Stomach (tissue), 9 donors: ENCODE data around the gene PCLAF. TPM values are rescaled to one million over a fixed set of nuclear protein-coding genes. Genes with fewer than 3 reads are reported as not detected.
"Not testable (repeated sequence)": the region's sequence is repeated elsewhere in the genome, so short reads cannot be mapped to it uniquely, and the experiment has no call there.

Experiments
- DNase-seq, 2 donors: peaks; one replicate each; pipeline versions ENCODE4 v3.0.0 to v3.0.0-alpha.2; 2013 to 2019
- H3K27ac ChIP-seq, 5 donors: fragments of 200-600 bp in 4 of 5; sonication (generic) in 4 of 5; one replicate each; pipeline ENCODE4 v1.5.1; 2013 to 2019; ENCODE audit warnings: mild to moderate bottlenecking in 1 of 5, moderate library complexity in 1 of 5
- H3K27me3 ChIP-seq, 3 donors: fragments of 200-600 bp; sonication (generic); one replicate each; pipeline ENCODE4 v1.5.1; 2017 to 2019; ENCODE audit warnings: mixed run types in 1 of 3
- H3K36me3 ChIP-seq, 4 donors: fragments of 200-600 bp; sonication (generic); 1 replicate in 3 of 4; 2 replicates in 1 of 4; pipeline ENCODE4 v1.5.1; 2016 to 2019
- H3K4me1 ChIP-seq, 4 donors: fragments of 200-600 bp; sonication (generic); one replicate each; pipeline ENCODE4 v1.5.1; 2016 to 2019
- H3K4me3 ChIP-seq, 4 donors: fragments of 200-600 bp; sonication (generic) in 3 of 4; one replicate each; pipeline ENCODE4 v1.5.1; 2016 to 2019; ENCODE audit warnings: mild to moderate bottlenecking in 1 of 4
- H3K9me3 ChIP-seq, 4 donors: fragments of 200-600 bp; sonication (generic); one replicate each; pipeline ENCODE4 v1.5.1; 2016 to 2019
- EP300 ChIP-seq: sonication (generic); formaldehyde crosslinking; IDR thresholded peaks from one replicate; pipeline ENCODE4 v1.6.1; 2017; ENCODE audit warnings: antibody characterized with exemption
- POLR2A ChIP-seq, 4 donors: fragments of 450-650 bp; IDR thresholded peaks; one replicate each; pipeline ENCODE4 v1.6.1; 2016; ENCODE audit warnings: antibody characterized with exemption in 4 of 4, control low read depth in 2 of 4, mild to moderate bottlenecking in 1 of 4, moderate library complexity in 1 of 4
- POLR2AphosphoS5 ChIP-seq, 3 donors: sonication (generic); formaldehyde crosslinking; IDR thresholded peaks; one replicate each; pipeline ENCODE4 v1.6.1; 2016; ENCODE audit warnings: antibody characterized with exemption in 3 of 3
- WGBS, 5 donors: extraction: QIAGEN DNeasy Blood & Tissue Kit in 3 of 5; methylation state at CpG; one replicate each; pipeline versions ENCODE4 v1.1.5 to v1.1.7; 2013 to 2018; 5-methylcytosine and 5-hydroxymethylcytosine counted together
- intact Hi-C: fragments of 100-400 bp; cut with DNase I; formaldehyde crosslinking; loops from one replicate; pipeline ENCODE4 v1.15.1; 2023; ENCODE audit warnings: low total_unique reads
- polyA plus RNA-seq, 3 donors: library from polyadenylated mRNA; stranded (reverse); fragments of 200-250 nt; gene quantifications; one replicate each; pipeline ENCODE4 v1.2.3, GENCODE V29; 2013
- total RNA-seq, 5 donors: library from RNA; depleted of rRNA; stranded (reverse); fragments of >200 nt; gene quantifications; one replicate each; pipeline versions ENCODE4 v1.1.0 to v1.2.3, GENCODE V29; 2014 to 2016
- TF ChIP-seq, protein P1 (sequence below), 7 experiments: fragments of 450-650 bp in 4 of 7; fragments of 200-600 bp in 3 of 7; sonication (generic) in 3 of 7; IDR thresholded peaks; one replicate each; pipeline ENCODE4 v1.5.1; 2016 to 2019; ENCODE audit warnings: antibody characterized with exemption in 7 of 7, control low read depth in 2 of 7, mild to moderate bottlenecking in 1 of 7
- donor health status: healthy with polysubstance abuse.
- donor health status: Bipolar disorder and iron deficiency.
- donor health status: healthy.

Gene PCLAF
- total and polyA plus RNA-seq, 8 donors: 1.3 to 32.5 (median 18.6) TPM; not detected in 3

DNA sequence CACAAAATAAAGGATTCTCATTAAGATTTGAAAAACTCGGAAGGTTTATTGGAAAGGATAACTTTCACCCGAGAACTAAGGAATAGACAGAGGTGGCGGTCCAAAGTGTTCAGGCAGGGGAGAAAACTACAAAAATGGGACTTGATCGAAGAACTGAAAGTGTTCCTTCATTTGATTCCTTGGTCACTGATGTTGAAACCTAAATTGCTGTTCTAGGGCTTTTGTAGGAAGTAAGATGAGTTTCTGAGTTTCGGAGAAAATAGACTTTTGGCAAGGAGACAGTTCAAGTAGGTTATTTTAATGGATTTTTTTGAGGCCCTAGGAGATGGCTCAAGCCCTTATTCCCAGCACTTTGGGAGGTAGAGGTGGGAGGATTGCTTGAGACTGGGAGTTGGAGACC, 7.8 kb upstream of the PCLAF start:
- DNase-seq: no peak
- intact Hi-C loops: no loop called here
- Histone ChIP-seq H3K4me1 (peaks cover 9 to 26% (median 20%) of the 10 kb centered on the region in 4 donors), H3K4me3 (peak overlapping the region in 2 of 4 donors; percentile 71 to 86), H3K9me3 (no peaks in the 10 kb centered on the region), H3K36me3 (peaks cover 0 to 27% (median 19%) of the 10 kb centered on the region in 4 donors), H3K27ac (no peak overlapping the region), H3K27me3 (no peaks in the 10 kb centered on the region)
- TF ChIP-seq POLR2AphosphoS5 (IDR thresholded peaks at IDR 0.05): no peak
- TF ChIP-seq, protein P1, sequence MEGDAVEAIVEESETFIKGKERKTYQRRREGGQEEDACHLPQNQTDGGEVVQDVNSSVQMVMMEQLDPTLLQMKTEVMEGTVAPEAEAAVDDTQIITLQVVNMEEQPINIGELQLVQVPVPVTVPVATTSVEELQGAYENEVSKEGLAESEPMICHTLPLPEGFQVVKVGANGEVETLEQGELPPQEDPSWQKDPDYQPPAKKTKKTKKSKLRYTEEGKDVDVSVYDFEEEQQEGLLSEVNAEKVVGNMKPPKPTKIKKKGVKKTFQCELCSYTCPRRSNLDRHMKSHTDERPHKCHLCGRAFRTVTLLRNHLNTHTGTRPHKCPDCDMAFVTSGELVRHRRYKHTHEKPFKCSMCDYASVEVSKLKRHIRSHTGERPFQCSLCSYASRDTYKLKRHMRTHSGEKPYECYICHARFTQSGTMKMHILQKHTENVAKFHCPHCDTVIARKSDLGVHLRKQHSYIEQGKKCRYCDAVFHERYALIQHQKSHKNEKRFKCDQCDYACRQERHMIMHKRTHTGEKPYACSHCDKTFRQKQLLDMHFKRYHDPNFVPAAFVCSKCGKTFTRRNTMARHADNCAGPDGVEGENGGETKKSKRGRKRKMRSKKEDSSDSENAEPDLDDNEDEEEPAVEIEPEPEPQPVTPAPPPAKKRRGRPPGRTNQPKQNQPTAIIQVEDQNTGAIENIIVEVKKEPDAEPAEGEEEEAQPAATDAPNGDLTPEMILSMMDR (IDR thresholded peaks at IDR 0.05): no peak
- TF ChIP-seq EP300: no peak
- TF ChIP-seq POLR2A (IDR thresholded peaks at IDR 0.05): no peak
- 89 to 93% (median 91%) methylated on average over 5 of the region's 5 CpGs for WGBS, 5 donors

DNA sequence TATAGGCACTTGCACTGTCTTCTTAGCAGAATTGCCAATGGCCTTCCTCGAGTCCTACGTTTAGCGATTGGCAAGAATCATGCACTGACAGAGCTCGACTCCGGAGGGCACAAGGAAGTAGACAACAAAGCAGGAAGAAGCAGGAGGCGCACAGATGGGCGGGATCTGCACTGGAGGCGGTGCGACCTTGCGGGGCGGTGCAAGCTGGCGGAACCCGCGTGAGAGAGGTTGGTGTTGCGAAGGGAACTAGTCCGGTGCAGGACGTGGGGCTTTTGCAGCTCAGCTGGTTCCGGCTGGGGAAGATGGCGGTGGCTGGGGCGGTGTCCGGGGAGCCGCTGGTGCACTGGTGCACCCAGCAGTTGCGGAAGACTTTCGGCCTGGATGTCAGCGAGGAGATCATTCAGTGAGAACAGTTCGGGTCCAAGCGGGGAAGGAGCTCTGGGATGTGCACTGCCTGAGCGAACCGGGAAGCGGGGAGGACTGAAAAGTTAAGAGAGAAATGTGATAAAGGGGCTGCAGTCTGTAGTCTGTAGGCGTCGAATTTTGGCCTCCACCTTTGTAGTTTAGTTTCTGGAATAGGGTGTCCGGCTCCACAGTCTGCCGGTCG, 6.4 kb upstream of the PCLAF start, which contains the start of gene TRIP4:
Gene TRIP4 (plus strand): TSS at position 275 of the 607 bp plus-strand sequence. CDS start 28 bp downstream, at position 303.
- intact Hi-C loops: no loop called here
- TF ChIP-seq POLR2AphosphoS5 (IDR thresholded peaks at IDR 0.05) (peak; percentile 82 to 99 (median 89)), EP300 (no peak), POLR2A (IDR thresholded peaks at IDR 0.05) (peak in 1 of 4 donors; percentile 42)
- TF ChIP-seq, protein P1 (IDR thresholded peaks at IDR 0.05): no peak

DNA sequence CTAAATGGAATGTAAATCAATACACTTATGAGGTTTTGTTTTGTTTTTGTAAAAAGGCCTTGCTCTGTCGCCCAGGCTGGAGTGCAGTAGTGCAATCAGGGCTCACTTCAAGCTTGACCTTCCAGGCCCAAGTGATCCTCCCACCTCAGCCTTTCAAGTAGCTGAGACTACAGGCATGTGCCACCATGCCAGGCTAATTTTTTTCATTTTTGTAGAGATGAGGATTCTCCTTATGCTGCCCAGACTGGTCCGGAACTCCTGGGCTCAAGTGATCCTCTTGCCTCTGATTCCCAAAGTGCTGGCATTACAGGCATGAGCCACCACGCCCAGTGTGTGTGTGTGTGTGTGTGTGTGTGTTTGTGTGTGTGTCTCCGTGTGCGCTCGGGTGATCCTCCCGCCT, 5.0 kb upstream of the PCLAF start:
- intact Hi-C loops: no loop called here
- peaks cover 0 to 7% (median 2%) of the 10 kb centered on the region in 4 donors for H3K36me3 ChIP-seq
- no peak for DNase-seq
- TF ChIP-seq, protein P1 (IDR thresholded peaks at IDR 0.05): no peak
- TF ChIP-seq POLR2A (IDR thresholded peaks at IDR 0.05) (no peak), EP300 (no peak), POLR2AphosphoS5 (IDR thresholded peaks at IDR 0.05) (no peak)
- H3K4me3 ChIP-seq: no peak overlapping the region
- H3K4me1 ChIP-seq: peaks cover 9 to 33% (median 25%) of the 10 kb centered on the region in 4 donors
- H3K27ac ChIP-seq: no peak overlapping the region
- WGBS, 5 donors: 91 to 96% (median 94%) methylated on average over 7 of the region's 7 CpGs
- no peaks in the 10 kb centered on the region for H3K27me3 ChIP-seq
- no peaks in the 10 kb centered on the region for H3K9me3 ChIP-seq

More for the DNA sequence above, 6.4 kb upstream of the PCLAF start, which contains the start of gene TRIP4:
- peak; percentile 96 to 98 for DNase-seq
- Histone ChIP-seq H3K27ac (peak within 1 kb of the TSS; percentile 47 to 85 (median 81)), H3K9me3 (no peaks in the 10 kb centered on the region), H3K36me3 (peaks cover 0 to 14% (median 10%) of the 10 kb centered on the region in 4 donors), H3K4me3 (peak within 1 kb of the TSS; percentile 67 to 86 (median 78)), H3K27me3 (no peaks in the 10 kb centered on the region), H3K4me1 (peaks cover 9 to 26% (median 20%) of the 10 kb centered on the region in 4 donors)
- 0 to 1% (median 0%) methylated on average over 33 to 35 of the region's 35 CpGs for WGBS, 5 donors

DNA sequence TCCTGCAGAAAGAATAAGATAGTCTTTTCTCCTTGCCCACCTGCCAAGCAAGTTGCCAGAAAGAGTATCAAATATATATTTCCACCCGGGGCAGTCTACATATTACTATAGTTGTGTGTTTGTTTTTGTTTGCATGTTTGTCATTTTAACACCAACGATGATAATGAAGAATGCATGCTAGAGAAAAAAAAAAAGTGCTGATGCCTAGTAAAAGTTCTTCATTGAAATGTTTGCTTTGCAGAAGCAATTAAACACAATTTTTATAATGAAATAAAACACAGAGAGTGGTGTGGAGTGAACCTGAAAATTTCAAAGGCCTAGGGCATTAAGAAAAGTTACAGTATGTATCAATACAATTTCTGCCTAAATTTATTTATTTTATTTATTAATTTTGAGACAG, 2.5 kb upstream of the PCLAF start:
- H3K4me1 ChIP-seq: peaks cover 14 to 44% (median 24%) of the 10 kb centered on the region in 4 donors
- intact Hi-C loops: no loop called here
- H3K9me3 ChIP-seq: no peaks in the 10 kb centered on the region
- H3K27me3 ChIP-seq: no peaks in the 10 kb centered on the region
- H3K36me3 ChIP-seq: no peaks in the 10 kb centered on the region
- DNase-seq: no peak
- H3K4me3 ChIP-seq: no peak overlapping the region
- WGBS, 5 donors: 81 to 86% (median 84%) methylated on average over 2 of the region's 2 CpGs
- TF ChIP-seq EP300: no peak
- TF ChIP-seq, protein P1 (IDR thresholded peaks at IDR 0.05): no peak
- TF ChIP-seq POLR2A (IDR thresholded peaks at IDR 0.05): no peak
- no peak for TF ChIP-seq POLR2AphosphoS5 (IDR thresholded peaks at IDR 0.05)
- no peak overlapping the region for H3K27ac ChIP-seq

DNA sequence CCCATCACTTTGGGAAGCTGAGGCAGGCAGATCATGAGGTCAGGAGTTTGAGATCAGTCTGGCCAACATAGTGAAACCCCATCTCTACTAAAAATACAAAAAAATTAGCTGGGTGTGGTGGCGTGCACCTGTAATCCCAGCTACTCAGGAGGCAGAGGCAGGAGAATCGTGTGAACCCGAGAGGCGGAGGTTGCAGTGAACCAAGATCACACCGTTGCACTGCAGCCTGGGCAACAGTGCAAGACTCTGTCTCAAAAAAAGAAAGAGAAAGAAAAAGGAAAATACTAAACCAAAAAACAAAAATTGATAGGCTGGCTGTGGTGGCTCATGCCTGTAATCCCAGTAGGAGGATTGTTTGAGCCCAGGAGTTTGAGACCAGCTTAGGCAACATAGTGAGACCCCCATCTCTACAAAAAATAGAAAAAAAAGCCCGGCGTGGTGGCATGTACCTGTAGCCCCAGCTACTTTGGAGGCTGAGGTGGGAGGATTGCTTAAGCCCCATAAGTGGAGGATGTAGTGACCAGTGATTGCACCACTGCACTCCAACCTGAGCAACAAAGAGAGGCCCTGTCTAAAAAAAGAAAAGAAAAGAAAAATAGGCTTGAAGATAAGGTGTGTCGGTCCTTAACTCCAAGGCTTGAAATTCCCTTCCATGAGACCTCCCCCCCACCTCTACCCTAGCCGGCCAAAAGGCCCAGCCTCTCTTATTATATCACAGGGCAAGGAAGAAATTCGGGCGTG, 941 bp downstream of the PCLAF start:
- intact Hi-C loops, H3K27me3 ChIP-seq, H3K9me3 ChIP-seq, H3K36me3 ChIP-seq, DNase-seq, H3K27ac ChIP-seq: not testable (repeated sequence)
- peak overlapping the region; percentile 47 to 72 (median 60) for H3K4me3 ChIP-seq
- 51 to 60% (median 56%) methylated on average over 11 of the region's 11 CpGs for WGBS, 5 donors
- peaks cover 7 to 29% (median 14%) of the 10 kb centered on the region in 4 donors for H3K4me1 ChIP-seq
